ENCODE data around the gene EPS8. TPM values are rescaled to one million over a fixed set of nuclear protein-coding genes. Genes with fewer than 3 reads are reported as not detected.

Gene EPS8
- polyA plus RNA-seq, 1 experiment = 69.9 TPM

- TF ChIP-seq CTCF (IDR thresholded peaks at IDR 0.05; ENCODE audit: low read depth, low read length) = no peak
- Histone ChIP-seq H3K9me3 (ENCODE audit: control insufficient read depth, insufficient read depth, low read length) (no peaks in the 10 kb centered on the region), H3K27ac (ENCODE audit: low read depth, low read length) (peak overlapping the region; percentile 53), H3K4me3 (ENCODE audit: low read depth, low read length) (no peak overlapping the region), H3K27me3 (ENCODE audit: control insufficient read depth, insufficient read depth, low read length) (no peaks in the 10 kb centered on the region)
- DNase-seq (ENCODE audit: low read depth, low spot score) = no peak
- ChIA-PET CTCF (interaction anchor here (1.2 to 2.1 kb wide), 2 partner anchors 240 to 246 kb away, joined by 4 to 8 read pairs; no protein-coding TSS in a partner anchor), POLR2A (interaction anchor here (1.6 kb wide), 1 partner anchor 41 kb away, joined by 7 read pairs; the partner anchor contains the start of gene EPS8)
Observed at GRCh38 chr12:15830538-15830937, 41.4 kb upstream of the EPS8 start.

GRCh38 chr12:15829949-15830348 lies 40.8 kb upstream of the EPS8 start:
- Histone ChIP-seq H3K9me3 (ENCODE audit: control insufficient read depth, insufficient read depth, low read length) (no peaks in the 10 kb centered on the region), H3K4me3 (ENCODE audit: low read depth, low read length) (no peak overlapping the region), H3K27me3 (ENCODE audit: control insufficient read depth, insufficient read depth, low read length) (no peaks in the 10 kb centered on the region), H3K27ac (ENCODE audit: low read depth, low read length) (peak overlapping the region; percentile 35)
- ChIA-PET POLR2A (interaction anchor here (1.6 kb wide), 1 partner anchor 41 kb away, joined by 7 read pairs; the partner anchor contains the start of gene EPS8), CTCF (no interaction called here)
- TF ChIP-seq CTCF (IDR thresholded peaks at IDR 0.05; ENCODE audit: low read depth, low read length) = no peak
- no peak for DNase-seq (ENCODE audit: low read depth, low spot score)

GRCh38 chr12:15829255-15829654 lies 40.1 kb upstream of the EPS8 start:
- no peaks in the 10 kb centered on the region for H3K9me3 ChIP-seq (ENCODE audit: control insufficient read depth, insufficient read depth, low read length)
- no peaks in the 10 kb centered on the region for H3K27me3 ChIP-seq (ENCODE audit: control insufficient read depth, insufficient read depth, low read length)
- no peak overlapping the region for H3K4me3 ChIP-seq (ENCODE audit: low read depth, low read length)
- no peak for DNase-seq (ENCODE audit: low read depth, low spot score)
- POLR2A ChIA-PET = interaction anchor here (0.6 kb wide), 1 partner anchor 270 kb away, joined by 3 read pairs; no protein-coding TSS in a partner anchor
- no peak for TF ChIP-seq CTCF (IDR thresholded peaks at IDR 0.05; ENCODE audit: low read depth, low read length)
- CTCF ChIA-PET = no interaction called here
- no peak overlapping the region for H3K27ac ChIP-seq (ENCODE audit: low read depth, low read length)

GRCh38 chr12:15827136-15827535 lies 37.9 kb upstream of the EPS8 start:
- no peak for TF ChIP-seq CTCF (IDR thresholded peaks at IDR 0.05; ENCODE audit: low read depth, low read length)
- POLR2A ChIA-PET = no interaction called here

GRCh38 chr12:15824516-15824915 lies 35.3 kb upstream of the EPS8 start:
- Histone ChIP-seq H3K4me3 (ENCODE audit: low read depth, low read length) (no peak overlapping the region), H3K27ac (ENCODE audit: low read depth, low read length) (no peak overlapping the region), H3K27me3 (ENCODE audit: control insufficient read depth, insufficient read depth, low read length) (no peaks in the 10 kb centered on the region), H3K9me3 (ENCODE audit: control insufficient read depth, insufficient read depth, low read length) (no peaks in the 10 kb centered on the region)
- TF ChIP-seq CTCF (IDR thresholded peaks at IDR 0.05; ENCODE audit: low read depth, low read length) = no peak
- no peak for DNase-seq (ENCODE audit: low read depth, low spot score)
- ChIA-PET CTCF (no interaction called here), POLR2A (no interaction called here)

More at GRCh38 chr12:15827136-15827535, 37.9 kb upstream of the EPS8 start:
- no peaks in the 10 kb centered on the region for H3K27me3 ChIP-seq (ENCODE audit: control insufficient read depth, insufficient read depth, low read length)
- no peak overlapping the region for H3K4me3 ChIP-seq (ENCODE audit: low read depth, low read length)
- H3K27ac ChIP-seq (ENCODE audit: low read depth, low read length) = no peak overlapping the region
- no peak for DNase-seq (ENCODE audit: low read depth, low spot score)
- CTCF ChIA-PET = interaction anchor here (1.0 kb wide), 1 partner anchor 243 kb away, joined by 3 read pairs; no protein-coding TSS in a partner anchor
- H3K9me3 ChIP-seq (ENCODE audit: control insufficient read depth, insufficient read depth, low read length) = no peaks in the 10 kb centered on the region
